Left renal cortex interstitium (tissue), 4 donors: ENCODE measurements around the gene CYP4F22. TPM values are rescaled to one million over a fixed set of nuclear protein-coding genes. Genes with fewer than 3 reads are reported as not detected.
"Not testable (repeated sequence)": the region's sequence is repeated elsewhere in the genome, so short reads cannot be mapped to it uniquely, and the experiment has no call there.

Experiments
- DNase-seq, 4 donors: peaks; one replicate each; pipeline ENCODE4 v3.0.0-alpha.2; 2013; ENCODE audit warnings: low read depth in 4 of 4, low spot score in 2 of 4, missing footprints in 1 of 4
- polyA plus RNA-seq, 4 donors: library from polyadenylated mRNA; unstranded; fragments of 120-200 nt; gene quantifications; one replicate each; pipeline ENCODE4 v1.2.1, GENCODE V29; 2013; ENCODE audit not compliant: insufficient read length in 4 of 4

CYP4F22 gene
- polyA plus RNA-seq, 4 donors, result 0.16 to 0.62 (median 0.24) TPM

DNA sequence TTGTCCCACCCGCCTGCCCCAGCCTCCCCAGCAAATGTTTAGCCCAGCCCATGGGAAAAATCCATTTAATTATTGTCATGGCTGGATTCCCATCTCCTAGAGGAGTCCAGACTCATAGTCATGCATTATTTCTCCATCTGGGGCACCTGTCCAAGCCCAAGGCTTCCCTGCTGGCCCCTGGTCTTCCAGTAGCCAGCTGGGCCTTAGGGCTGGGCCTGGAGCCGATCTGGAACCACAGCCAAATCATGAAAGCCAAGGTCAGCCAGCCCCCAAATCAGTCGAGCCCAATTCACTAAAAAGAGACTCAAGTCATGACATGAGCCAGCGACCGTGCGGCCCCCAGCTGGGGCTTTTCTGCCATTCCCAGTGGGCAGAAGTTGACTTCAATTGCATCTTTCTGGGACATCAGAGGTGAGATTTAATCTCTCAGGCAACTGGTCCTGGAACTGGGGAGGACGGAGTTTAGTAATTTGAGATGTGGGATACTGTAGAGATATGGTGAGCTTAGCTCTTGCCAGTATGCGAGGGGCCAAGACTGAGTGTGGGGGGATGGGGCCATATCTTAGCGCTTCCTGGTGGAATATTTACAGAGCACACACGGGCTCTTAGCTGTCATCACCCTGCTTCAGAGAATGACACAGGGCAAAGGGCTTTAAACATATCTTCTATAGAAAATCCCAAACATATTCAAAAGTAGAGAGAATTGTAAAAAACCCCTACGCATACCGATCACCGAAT, 19.7 kb upstream of the CYP4F22 start:
- no peak for DNase-seq

DNA sequence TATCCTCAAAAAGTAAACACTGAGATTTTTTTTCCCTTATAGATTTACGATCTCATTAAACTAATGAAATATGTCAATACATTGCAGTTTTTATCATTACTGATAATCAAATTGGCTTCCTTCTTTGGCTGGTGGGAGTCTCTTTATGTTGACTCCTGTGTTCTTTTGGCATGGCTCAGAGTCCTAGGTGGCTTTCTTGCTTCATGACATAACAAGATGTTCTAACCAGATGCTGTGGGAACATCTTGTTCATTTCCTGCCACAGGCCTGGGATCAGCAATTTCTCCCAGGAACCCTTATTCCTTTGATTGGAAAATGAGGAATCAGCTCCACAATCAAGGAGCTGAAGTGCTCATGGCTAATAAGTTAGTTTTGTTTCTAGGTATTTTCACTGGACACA, 13.2 kb upstream of the CYP4F22 start:
- no peak for DNase-seq

DNA sequence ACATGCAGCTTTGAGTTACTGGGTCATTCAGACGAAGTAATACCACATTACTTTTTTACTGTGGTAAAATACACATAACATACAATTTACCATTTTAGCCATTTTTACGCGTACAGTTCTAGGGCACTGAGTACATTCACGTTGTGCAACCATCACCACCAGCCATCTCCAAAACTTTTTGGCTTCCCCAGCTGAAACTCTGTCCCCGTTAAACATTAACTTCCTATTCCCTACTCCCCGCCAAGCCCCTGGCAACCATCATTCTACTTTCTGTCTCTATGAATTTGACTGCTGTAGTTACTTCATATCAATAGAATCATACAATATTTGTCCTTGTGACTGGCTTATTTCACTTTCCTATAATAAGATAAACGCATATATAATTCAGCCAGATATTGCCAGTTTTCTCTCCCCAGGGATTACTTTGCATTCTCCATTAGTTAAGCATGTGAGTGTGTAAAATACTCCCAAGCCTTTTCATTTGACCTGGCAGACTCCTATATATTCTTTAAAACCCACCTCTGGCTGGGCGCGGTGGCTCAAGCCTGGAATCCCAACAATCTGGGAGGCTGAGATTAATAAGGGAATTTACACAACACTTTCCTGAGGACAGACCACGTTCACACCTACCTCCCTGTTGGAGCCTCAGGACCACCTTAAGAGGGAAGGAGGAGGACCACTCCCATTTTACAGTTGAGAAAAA, 10.0 kb upstream of the CYP4F22 start:
- no peak for DNase-seq

DNA sequence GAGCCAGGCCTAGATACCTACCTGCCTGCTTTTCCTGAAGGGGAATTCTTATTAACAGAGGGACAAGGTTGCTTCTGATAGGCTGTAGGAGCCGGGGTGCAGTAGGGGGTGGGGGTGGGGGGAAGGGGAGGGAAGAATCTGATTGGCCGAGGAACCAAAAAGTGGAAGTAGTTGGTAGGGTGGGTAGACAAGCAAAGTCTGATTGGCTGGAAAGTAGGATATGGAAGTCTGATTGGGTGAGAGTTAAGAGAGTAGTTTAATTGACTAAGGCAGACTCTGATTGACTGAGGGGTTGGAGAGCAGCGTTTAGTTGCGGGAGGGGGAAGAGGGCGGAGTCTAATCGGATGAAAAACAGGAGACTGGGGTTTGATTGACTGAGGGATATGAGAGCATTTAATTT, 9.4 kb upstream of the CYP4F22 start:
- no peak for DNase-seq

DNA sequence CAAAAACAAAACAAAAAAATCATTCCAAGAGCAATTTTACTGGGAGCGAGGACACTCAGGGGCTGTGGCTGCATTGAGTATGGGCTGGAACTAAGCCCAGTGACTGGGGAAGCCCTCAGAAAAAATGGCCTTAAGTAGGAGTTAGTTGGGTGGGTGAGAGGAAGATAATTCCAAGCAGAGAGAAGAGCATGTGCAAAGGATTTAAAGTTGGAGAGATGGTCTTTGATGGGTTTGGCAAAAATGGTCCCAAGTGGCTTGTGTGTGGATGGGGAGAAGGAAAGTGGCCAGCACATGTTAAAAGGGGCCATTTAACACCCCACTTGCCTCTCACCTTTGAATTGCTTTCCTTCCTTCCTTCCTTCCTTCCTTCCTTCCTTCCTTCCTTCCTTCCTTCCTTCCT, 6.7 kb upstream of the CYP4F22 start:
- no peak for DNase-seq

DNA sequence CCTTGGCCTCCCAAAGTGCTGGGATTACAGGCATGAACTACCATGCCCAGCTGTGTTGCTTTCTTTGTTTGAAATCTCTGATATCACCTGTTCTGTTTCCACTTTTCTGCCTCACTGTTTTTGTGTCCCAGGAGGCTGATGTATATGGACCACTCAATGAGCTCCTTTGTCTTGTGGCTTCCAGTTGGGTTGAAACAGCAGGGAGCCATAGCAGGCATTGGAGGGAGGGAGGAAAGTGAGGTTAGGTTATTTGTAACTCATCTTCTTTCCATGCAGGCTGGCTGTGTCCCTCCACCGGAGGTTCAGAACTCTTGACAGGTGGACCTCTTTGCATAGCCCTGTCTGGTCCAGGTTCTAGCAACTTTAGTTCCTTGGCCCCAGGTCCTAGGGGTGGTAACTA, 6.1 kb upstream of the CYP4F22 start:
- no peak for DNase-seq

DNA sequence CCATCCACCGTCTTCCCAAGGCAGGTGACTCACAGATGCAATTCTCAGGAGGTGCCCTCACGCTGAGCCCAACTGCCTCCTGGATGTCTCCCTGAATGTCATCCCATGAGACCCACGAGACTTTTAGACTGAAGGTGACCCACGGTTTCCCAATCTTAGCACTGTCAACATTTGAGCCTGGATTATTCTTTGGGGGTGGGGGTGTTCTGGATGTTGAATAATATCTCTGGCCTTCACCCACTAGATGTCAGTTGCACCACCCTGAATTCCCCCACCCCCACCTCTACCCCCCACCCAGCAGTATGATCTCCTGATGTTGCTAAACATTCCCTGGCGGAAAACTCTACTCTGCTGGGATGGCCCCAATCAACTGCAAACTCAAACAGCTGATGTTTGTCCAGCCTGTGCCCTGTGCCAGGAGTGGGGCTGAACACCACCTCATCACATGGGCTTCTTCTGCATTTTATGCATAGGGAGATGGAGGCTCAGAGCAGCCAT, 2.2 kb upstream of the CYP4F22 start:
- DNase-seq, result no peak

DNA sequence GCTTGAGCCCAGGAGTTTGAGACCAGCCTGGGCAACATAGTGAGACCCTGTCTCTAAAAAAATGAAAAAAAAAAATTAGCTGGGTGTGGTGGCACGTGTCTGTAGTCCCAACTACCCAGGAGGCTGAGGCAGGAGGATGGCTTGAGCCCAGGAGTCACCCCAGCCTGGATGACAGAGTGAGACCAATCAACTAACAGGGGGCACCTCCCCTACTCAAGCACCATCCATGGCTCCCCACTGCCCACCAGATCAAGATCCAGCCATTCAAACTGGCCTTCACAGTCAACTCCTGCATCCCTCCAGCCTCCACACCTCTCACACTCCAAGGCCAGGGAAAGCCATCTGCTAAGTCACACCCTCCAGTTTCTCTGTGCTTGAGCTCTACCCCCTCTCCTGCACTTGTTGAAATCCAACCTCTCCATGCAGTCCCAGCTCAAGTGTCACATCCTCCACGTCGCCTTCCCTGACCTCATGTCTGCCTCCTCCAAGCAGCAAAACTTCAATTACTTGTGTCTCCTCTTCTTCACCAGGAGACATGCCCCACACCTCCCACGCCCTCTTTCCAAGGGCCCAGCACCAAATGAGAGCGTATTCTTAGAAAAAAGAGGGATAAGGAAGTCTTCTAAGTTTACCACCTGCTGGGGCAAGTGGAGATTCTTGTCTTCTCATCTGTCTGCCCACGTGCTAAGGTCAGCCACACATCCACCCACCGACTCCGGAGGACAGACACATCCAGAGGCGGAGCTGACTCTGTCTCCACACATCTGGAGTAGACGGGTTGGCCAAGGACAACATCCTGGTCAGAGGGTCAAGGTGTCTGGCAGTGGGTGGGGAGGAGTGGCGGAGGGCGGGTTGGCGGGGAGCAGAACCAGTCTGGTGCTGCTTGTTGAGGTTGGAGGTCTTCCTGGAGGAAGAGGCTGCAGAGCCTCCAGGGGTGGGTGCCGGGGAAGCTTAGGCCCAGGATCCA, 974 bp upstream of the CYP4F22 start:
- no peak for DNase-seq

DNA sequence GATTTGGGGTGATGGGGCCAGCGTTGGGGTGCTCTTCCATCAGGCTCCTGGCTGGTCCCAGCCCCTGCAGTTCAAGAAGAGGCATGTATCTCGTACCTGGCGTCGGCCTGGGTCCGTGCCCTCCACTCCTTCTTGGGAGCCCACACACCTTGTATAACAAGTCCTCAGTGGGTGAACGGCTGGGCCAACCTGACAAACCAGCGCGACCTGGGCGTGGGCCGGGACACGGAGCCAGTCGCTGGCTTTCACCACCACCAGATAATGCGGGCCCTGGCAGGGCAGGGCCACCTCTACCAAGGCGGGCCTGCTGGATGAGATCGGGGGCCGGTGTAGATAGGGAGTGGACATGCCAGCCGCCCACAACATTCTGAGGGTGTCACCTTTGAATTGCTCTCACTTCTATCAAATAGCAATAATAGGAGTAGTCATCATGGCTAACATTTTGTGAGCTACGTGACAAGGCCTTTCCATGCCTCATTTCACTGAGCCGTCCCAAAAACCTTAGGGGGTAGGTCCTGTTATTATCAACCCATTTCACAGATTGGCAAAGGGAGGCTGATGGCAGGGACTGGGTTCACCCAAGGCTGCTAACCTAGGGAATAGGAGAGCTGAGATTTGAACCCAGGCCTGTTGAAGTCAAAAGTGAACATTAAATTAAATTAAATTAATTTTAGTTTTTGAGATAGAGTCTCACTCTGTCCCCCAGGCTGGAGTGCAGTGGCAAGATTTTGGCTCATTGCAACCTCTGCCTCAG, 3.5 kb downstream of the CYP4F22 start:
- no peak for DNase-seq

DNA sequence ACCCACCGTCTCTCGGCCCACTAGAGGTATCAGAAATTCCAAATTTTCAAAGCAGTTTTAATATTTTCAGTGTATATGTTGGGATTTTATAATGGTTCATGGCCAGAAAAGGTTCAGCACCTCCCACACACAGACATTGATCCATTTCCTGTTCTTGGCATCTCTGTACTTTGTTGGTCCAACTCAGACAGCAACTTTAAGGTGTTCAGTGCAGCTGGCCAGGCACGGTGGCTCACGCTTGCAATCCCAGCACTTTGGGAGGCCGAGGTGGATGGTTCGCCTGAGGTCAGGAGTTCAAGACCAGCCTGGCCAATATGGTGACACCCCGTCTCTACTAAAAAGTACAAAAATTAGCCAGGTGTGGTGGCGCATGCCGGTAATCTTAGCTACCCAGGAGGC, 6.9 kb downstream of the CYP4F22 start:
- not testable (repeated sequence) for DNase-seq

DNA sequence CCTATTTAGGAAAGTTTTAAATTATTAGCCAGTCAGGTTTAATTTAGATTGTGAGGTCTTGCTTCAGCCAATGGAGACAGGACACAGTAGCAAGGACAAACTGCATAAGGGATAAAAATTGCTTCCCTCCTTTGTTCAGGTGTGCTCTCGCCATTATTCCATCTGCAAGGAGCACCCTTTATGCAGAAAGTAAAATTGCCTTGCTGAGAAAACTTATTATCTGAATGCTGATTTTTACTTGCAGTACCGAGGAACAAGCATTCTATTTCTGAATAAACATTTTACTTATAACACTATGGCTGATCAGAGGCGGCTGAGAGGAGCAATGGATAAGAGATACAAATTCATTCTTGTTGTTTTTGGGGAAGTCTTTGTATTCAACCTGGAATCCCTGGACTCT, 8.0 kb downstream of the CYP4F22 start:
- no peak for DNase-seq

DNA sequence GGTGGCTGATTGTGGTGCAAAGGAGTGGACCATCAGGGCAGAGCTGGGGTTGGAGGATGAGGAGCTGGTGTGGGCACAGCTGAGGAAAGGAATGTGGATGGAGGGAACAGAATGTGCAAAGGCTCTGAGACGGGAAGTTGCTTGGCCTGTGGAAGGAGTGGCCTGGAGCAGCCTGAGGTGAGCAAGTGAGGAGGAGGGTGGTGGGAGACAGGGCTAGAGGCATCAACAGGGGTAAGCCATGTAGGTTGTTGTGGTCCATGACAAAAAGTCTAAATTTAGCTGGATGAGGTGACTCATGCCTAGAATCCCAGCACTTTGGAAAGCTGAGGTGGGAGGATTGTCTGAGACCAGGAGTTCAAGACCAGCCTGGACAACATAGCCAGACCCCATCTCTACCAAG, 9.5 kb downstream of the CYP4F22 start:
- DNase-seq, result no peak

DNA sequence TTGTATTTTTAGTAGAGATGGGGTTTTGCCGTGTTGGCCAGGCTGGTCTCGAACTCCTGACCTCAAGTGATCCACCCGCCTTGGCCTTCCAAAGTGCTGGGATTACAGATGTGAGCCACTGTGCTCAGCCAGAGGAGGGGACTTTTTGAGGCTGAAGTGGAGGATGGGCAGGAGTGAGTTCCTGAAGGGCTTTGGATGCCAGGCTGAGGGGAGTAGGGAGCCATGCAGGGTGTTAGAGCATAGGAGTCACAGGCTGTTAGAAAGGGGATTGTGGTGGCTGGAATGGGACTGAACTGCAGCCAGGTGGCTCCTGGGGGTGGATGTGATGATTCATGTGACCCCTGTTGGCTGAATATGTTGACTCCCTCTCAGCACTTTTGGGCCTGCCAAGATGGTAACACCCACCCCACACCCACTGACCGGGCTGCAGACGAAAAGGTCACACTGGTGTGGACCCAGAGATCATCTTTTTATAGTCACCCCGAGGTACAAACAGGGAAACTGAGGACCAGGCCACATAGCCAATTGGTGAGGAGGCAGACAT, 11.2 kb downstream of the CYP4F22 start:
- DNase-seq, result no peak

DNA sequence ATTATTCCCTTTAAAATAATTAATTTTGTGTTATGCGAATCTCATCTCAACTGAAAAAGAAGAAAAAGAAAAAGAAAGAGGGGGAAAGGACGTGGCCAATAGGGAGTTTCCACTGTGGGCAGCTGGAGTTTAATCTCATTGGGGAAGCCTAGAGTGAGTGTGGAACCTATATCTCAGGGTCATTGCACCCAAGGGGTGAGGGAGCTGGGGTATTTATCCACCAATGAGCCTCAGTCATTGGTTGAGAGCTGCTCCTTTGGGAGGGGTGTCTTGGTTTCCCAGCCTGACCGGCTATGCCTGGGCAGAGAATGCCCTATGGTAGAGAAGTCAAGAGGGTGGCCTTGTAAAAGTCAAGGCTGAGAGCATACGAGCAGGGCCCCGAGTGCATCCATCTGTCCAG, 16.5 kb downstream of the CYP4F22 start:
- no peak for DNase-seq

DNA sequence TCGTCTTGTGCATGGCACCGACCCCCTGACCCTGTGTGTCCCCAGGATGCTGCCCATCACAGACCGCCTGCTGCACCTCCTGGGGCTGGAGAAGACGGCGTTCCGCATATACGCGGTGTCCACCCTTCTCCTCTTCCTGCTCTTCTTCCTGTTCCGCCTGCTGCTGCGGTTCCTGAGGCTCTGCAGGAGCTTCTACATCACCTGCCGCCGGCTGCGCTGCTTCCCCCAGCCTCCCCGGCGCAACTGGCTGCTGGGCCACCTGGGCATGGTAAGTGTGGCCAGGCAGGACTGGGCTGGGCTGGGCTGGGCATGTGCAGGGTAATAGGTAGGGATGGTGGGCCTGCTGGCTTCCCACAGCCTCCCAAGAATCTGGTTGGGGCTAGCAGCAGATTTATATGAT, 17.0 kb downstream of the CYP4F22 start:
- DNase-seq, result no peak

DNA sequence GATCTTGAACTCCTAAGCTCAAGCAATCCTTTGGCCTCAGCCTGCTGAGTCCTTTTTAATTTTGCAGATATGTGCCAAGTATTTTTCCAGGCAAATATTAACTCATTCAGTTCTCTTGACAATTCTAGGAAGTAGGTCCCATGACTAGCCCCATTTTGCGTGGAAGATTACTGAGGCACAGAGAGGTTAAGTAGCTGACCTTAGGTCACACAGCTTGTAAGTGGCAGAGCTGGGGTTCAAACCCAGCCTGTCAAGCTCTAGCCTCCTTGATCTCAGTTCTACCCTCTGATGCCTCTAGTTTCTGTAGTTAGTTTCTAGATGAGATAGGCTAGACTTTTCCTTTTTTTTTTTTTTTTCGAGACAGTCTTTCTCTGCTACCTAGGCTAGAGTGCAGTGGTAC, 18.1 kb downstream of the CYP4F22 start:
- no peak for DNase-seq

DNA sequence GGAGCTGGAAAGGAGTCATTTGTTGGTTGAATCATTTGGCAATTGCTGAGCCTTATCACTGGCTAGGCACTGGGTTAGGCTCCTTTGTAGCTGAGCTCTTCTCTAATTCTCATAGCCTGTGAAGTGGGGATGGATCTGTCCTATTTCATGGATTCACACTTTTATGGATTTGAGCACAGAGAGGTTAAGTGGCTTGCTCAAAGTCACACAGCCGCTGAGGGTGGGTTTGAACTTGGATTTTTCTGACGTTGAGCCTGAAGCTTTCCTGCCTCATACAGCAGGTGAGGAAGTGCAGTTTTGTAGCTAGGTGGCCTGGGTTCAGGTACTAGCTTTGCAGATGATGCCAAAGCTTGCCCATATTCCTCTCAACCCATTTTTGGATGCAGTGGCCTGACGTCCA, 19.4 kb downstream of the CYP4F22 start:
- DNase-seq, result no peak

DNA sequence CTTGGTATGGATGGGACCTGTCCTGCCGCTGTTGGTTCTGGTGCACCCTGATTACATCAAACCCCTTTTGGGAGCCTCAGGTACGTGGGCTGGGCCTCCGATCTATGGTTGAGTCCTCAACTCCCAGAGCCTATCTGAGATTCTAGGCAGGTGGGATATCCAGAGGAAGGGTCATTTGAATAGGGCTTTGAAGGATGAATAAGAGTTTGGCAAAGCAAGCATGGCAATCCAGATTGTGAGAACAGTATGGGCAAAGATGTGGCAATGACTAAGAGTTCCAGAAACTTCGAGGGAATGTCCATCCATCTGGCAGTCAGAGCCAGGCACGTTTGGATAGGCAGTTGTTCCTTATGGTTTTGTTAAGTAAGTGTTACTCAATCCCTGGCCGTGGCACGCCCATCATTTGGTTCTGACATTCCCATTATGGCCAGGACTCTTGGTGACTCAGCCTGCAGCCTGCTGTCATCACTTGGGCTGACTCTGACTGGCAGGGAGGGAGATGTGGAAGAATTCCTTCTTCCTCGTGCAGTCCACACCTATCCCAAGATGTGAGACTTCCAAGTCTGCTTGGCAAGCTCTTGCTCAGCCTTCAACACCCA, 21.5 kb downstream of the CYP4F22 start:
- no peak for DNase-seq

DNA sequence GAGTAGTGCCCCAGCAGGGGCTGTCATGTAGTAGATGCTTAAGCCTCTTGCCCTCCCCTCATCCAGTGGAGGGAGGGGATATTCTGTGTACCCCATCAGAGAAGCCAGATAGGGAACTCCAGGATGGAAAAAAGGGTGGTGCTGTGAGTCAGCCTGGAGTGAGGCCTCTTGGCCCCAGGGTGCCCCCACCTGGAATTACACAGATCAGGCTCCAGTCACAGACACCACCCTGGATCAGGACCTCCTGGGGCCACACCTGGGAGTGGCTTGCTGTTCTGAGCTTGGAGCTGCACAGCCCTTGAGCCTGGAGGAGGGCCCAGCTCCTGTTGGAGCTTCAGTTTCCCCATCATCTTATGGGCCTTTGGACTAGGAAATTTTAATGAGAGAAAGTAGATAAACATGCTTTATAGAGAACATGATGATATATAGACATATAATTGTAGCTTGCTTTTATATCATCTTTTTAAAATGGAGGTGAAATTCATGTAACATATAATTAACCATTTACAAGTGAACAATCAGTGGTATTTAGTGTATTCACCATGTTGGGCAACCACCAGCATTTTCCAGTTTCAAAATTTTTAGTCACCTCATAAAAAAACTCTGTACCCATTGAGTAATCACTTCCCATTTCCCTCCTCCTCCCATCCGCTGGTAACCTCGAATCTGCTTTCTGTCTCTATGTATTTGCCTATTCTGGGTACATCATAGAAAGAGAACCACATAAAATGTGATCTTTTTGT, 24.6 kb downstream of the CYP4F22 start:
- DNase-seq, result no peak
